WERI-Rb-1 (cell line): ENCODE results near the gene SEMA4G.

Source experiments
- DNase-seq: peaks from one replicate; pipeline ENCODE4 v3.0.0-alpha.2; 2020
- H3K27ac ChIP-seq: fragments of 250-450 bp; sonication (Bioruptor Pico); 2 replicates; pipeline ENCODE4 v1.5.1; 2020; ENCODE audit warnings: mild to moderate bottlenecking, moderate library complexity
- H3K27me3 ChIP-seq: fragments of 250-450 bp; sonication (Bioruptor Pico); 2 replicates; pipeline ENCODE4 v1.5.1; 2021; ENCODE audit warnings: mild to moderate bottlenecking, low read depth, moderate library complexity; ENCODE audit not compliant: insufficient read depth, severe bottlenecking
- H3K36me3 ChIP-seq: fragments of 250-450 bp; sonication (Bioruptor Pico); 2 replicates; pipeline ENCODE4 v1.5.1; 2020; ENCODE audit warnings: mild to moderate bottlenecking, moderate library complexity
- H3K4me3 ChIP-seq: 2 replicates; pipeline ENCODE4 v1.5.1; 2011; ENCODE audit warnings: low read depth, mild to moderate bottlenecking, control low read depth, low read length
- H3K9me3 ChIP-seq: fragments of 250-450 bp; sonication (Bioruptor Pico); 2 replicates; pipeline ENCODE4 v1.5.1; 2021; ENCODE audit warnings: mild to moderate bottlenecking, moderate library complexity; ENCODE audit not compliant: severe bottlenecking
- TF ChIP-seq, protein P1 (sequence below): IDR thresholded peaks from 2 replicates; pipeline ENCODE4 v1.5.1; 2011; ENCODE audit warnings: low read depth, mild to moderate bottlenecking, control low read depth, inconsistent platforms, low read length

SEMA4G gene

GRCh38 chr10:101013365-101013825 lies 44.1 kb downstream of the SEMA4G start:
- H3K9me3 ChIP-seq = no peaks in the 10 kb centered on the region
- TF ChIP-seq, protein P1, sequence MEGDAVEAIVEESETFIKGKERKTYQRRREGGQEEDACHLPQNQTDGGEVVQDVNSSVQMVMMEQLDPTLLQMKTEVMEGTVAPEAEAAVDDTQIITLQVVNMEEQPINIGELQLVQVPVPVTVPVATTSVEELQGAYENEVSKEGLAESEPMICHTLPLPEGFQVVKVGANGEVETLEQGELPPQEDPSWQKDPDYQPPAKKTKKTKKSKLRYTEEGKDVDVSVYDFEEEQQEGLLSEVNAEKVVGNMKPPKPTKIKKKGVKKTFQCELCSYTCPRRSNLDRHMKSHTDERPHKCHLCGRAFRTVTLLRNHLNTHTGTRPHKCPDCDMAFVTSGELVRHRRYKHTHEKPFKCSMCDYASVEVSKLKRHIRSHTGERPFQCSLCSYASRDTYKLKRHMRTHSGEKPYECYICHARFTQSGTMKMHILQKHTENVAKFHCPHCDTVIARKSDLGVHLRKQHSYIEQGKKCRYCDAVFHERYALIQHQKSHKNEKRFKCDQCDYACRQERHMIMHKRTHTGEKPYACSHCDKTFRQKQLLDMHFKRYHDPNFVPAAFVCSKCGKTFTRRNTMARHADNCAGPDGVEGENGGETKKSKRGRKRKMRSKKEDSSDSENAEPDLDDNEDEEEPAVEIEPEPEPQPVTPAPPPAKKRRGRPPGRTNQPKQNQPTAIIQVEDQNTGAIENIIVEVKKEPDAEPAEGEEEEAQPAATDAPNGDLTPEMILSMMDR = no peak
- H3K27me3 ChIP-seq = no peaks in the 10 kb centered on the region
- no peaks in the 10 kb centered on the region for H3K36me3 ChIP-seq
- H3K4me3 ChIP-seq = no peak overlapping the region
- DNase-seq = no peak
- no peak overlapping the region for H3K27ac ChIP-seq

DNA sequence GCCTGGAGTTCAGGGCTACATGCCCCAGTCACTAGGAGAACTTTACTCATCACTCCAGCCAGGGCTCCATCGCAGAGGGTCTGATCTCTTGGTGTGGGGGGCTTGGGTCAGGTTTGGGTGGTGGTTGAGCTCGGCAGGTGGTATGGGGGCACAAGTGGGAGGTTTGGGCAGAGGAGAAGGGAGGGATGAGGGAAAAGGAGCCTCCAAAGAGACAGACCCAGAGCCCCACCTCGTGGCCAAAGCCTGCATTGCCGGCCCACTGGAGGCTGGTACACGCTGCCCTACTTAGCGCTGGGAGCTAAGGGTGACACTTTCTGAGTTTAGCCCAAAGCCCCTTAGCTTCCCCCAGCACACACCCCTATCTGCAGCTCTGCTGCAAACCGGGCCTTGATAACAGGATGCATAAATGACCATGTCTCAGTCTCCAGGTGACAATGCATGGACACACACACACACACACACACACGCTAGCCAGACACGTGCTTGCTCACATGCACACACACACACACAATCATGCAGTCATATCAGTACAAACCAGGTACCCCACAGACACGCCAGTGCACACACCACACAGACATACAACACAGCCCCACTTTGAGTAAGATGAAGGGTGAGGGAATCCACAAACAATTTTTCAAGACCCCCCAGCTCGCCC lies 45.1 kb downstream of the SEMA4G start:
- Histone ChIP-seq H3K27me3 (no peaks in the 10 kb centered on the region), H3K9me3 (no peaks in the 10 kb centered on the region), H3K4me3 (no peak overlapping the region), H3K27ac (no peak overlapping the region), H3K36me3 (no peaks in the 10 kb centered on the region)
- TF ChIP-seq, protein P1 = peak; percentile 99
- peak; percentile 88 for DNase-seq

- H3K27me3 ChIP-seq = no peaks in the 10 kb centered on the region
- TF ChIP-seq, protein P1 = no peak
- DNase-seq = no peak
- no peaks in the 10 kb centered on the region for H3K36me3 ChIP-seq
- H3K4me3 ChIP-seq = no peak overlapping the region
- H3K27ac ChIP-seq = no peak overlapping the region
- no peaks in the 10 kb centered on the region for H3K9me3 ChIP-seq
Observed at GRCh38 chr10:101014966-101015581, 45.8 kb downstream of the SEMA4G start.

- no peaks in the 10 kb centered on the region for H3K9me3 ChIP-seq
- DNase-seq = no peak
- no peaks in the 10 kb centered on the region for H3K27me3 ChIP-seq
- H3K36me3 ChIP-seq = no peaks in the 10 kb centered on the region
- H3K4me3 ChIP-seq = no peak overlapping the region
- H3K27ac ChIP-seq = no peak overlapping the region
- TF ChIP-seq, protein P1 = no peak
Observed at GRCh38 chr10:101015582-101015973, 46.3 kb downstream of the SEMA4G start.

- H3K27me3 ChIP-seq = no peaks in the 10 kb centered on the region
- no peaks in the 10 kb centered on the region for H3K36me3 ChIP-seq
- TF ChIP-seq, protein P1 = no peak
- H3K9me3 ChIP-seq = no peaks in the 10 kb centered on the region
- H3K27ac ChIP-seq = no peak overlapping the region
- DNase-seq = no peak
- H3K4me3 ChIP-seq = no peak overlapping the region
Observed at GRCh38 chr10:101016814-101017213, 47.5 kb downstream of the SEMA4G start.
